Measurements from ENCODE around the gene DLST.

The DLST gene

DNA sequence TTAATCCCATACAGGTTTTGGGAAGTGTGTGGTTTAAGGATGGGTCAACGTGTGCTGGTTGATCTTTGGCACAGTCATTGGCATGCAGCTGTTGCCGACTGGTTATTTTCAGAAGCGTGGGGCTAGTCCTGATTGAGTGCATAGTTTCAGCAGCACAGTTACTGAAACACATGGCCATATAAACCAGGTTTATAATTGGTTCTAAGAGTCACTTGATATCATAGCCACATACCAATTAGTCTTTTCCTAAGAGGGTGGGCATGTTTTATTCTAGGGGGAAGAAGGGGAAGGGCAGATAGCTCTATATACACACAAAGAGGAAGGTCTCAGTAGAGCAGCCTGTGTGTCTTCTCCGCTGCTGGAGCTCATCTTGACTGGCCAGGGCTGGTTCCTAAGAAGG, 52.3 kb downstream of the DLST start:
- Histone ChIP-seq H3K27ac (no peak overlapping the region), H3K4me1 (peaks cover 0 to 18% (median 8%) of the 10 kb centered on the region in 4 donors)
- intact Hi-C loops (cut with DNase I; ENCODE audit: low total_unique reads) = no loop called here

GRCh38 chr14:74934476-74935359, 53.0 kb downstream of the DLST start:
- Histone ChIP-seq H3K27me3 (no peaks in the 10 kb centered on the region), H3K9me3 (no peaks in the 10 kb centered on the region), H3K4me3 (no peak overlapping the region), H3K27ac (no peak overlapping the region), H3K4me1 (peaks cover 0 to 25% (median 15%) of the 10 kb centered on the region in 4 donors), H3K36me3 (no peaks in the 10 kb centered on the region)
- peak in 1 of 2 donors; percentile 67 for DNase-seq
- TF ChIP-seq, protein P1, sequence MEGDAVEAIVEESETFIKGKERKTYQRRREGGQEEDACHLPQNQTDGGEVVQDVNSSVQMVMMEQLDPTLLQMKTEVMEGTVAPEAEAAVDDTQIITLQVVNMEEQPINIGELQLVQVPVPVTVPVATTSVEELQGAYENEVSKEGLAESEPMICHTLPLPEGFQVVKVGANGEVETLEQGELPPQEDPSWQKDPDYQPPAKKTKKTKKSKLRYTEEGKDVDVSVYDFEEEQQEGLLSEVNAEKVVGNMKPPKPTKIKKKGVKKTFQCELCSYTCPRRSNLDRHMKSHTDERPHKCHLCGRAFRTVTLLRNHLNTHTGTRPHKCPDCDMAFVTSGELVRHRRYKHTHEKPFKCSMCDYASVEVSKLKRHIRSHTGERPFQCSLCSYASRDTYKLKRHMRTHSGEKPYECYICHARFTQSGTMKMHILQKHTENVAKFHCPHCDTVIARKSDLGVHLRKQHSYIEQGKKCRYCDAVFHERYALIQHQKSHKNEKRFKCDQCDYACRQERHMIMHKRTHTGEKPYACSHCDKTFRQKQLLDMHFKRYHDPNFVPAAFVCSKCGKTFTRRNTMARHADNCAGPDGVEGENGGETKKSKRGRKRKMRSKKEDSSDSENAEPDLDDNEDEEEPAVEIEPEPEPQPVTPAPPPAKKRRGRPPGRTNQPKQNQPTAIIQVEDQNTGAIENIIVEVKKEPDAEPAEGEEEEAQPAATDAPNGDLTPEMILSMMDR (IDR thresholded peaks at IDR 0.05) = no peak
- intact Hi-C loops (cut with DNase I; ENCODE audit: low total_unique reads) = no loop called here

More for the DNA sequence above, 52.3 kb downstream of the DLST start:
- Histone ChIP-seq H3K36me3 (no peaks in the 10 kb centered on the region), H3K9me3 (no peaks in the 10 kb centered on the region), H3K4me3 (no peak overlapping the region), H3K27me3 (no peaks in the 10 kb centered on the region)
- TF ChIP-seq, protein P1 (IDR thresholded peaks at IDR 0.05) = no peak
- no peak for DNase-seq

GRCh38 chr14:74935360-74935680, 53.6 kb downstream of the DLST start:
- no peaks in the 10 kb centered on the region for H3K9me3 ChIP-seq
- H3K4me1 ChIP-seq = peaks cover 0 to 31% (median 21%) of the 10 kb centered on the region in 4 donors
- TF ChIP-seq, protein P1 (IDR thresholded peaks at IDR 0.05) = no peak
- no peaks in the 10 kb centered on the region for H3K36me3 ChIP-seq
- DNase-seq = no peak
- no peaks in the 10 kb centered on the region for H3K27me3 ChIP-seq
- H3K4me3 ChIP-seq = no peak overlapping the region
- intact Hi-C loops (cut with DNase I; ENCODE audit: low total_unique reads) = no loop called here
- no peak overlapping the region for H3K27ac ChIP-seq

GRCh38 chr14:74936151-74936550, 54.4 kb downstream of the DLST start:
- DNase-seq = no peak
- intact Hi-C loops (cut with DNase I; ENCODE audit: low total_unique reads) = no loop called here
- H3K4me1 ChIP-seq = peaks cover 0 to 39% (median 29%) of the 10 kb centered on the region in 4 donors

DNA sequence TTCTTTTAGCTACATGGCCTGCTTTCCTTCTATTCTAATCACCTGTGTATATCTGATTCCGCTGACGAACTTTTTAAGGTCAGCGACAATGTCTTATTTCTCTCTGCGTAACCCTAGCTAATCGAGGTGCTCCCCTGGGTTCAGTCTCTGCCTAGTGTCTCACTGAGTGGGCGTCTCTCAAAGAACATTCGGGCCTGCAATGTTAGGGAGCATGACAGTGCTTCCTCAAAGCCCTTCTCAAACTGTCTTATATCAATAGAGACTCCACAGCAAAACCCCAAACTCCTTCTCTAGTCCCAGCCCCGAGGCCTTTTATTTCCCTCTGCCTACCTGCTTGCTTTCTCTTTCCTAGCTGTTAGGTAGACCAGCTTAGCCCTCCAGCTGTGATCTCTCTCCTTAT, 55.0 kb downstream of the DLST start:
- intact Hi-C loops (cut with DNase I; ENCODE audit: low total_unique reads) = no loop called here
- DNase-seq = no peak
- TF ChIP-seq, protein P1 (IDR thresholded peaks at IDR 0.05) = no peak

More at GRCh38 chr14:74936151-74936550, 54.4 kb downstream of the DLST start:
- no peaks in the 10 kb centered on the region for H3K9me3 ChIP-seq
- no peaks in the 10 kb centered on the region for H3K36me3 ChIP-seq
- H3K27ac ChIP-seq = no peak overlapping the region
- TF ChIP-seq, protein P1 (IDR thresholded peaks at IDR 0.05) = no peak
- no peaks in the 10 kb centered on the region for H3K27me3 ChIP-seq
- no peak overlapping the region for H3K4me3 ChIP-seq

More for the DNA sequence above, 55.0 kb downstream of the DLST start:
- Histone ChIP-seq H3K9me3 (no peaks in the 10 kb centered on the region), H3K27ac (no peak overlapping the region), H3K27me3 (no peaks in the 10 kb centered on the region), H3K36me3 (peaks cover 0 to under 1% (median 0%) of the 10 kb centered on the region in 3 donors), H3K4me1 (peaks cover 0 to 45% (median 35%) of the 10 kb centered on the region in 4 donors), H3K4me3 (no peak overlapping the region)
